OCI-LY1 (cell line): Measurements from ENCODE around the gene LITAFD.

Experiments
- CTCF ChIP-seq: fragments of 200-600 bp; sonication (generic), shearing (Covaris generic); IDR thresholded peaks from 2 replicates; pipeline ENCODE4 v1.5.1; 2017; ENCODE audit warnings: mild to moderate bottlenecking, antibody characterized with exemption, low read length, moderate library complexity, mixed read lengths
- EZH2 ChIP-seq: fragments of 200-600 bp; sonication (generic), shearing (Covaris generic); IDR thresholded peaks from 2 replicates; pipeline ENCODE4 v1.8.0; 2017; ENCODE audit warnings: borderline replicate concordance, mixed run types, mild to moderate bottlenecking, antibody characterized with exemption, low read length, moderate library complexity, mixed read lengths

GRCh38 chr16:8862309-8863130 lies 19.6 kb upstream of the LITAFD start:
- TF ChIP-seq CTCF = no peak
- TF ChIP-seq EZH2 = no peak
